A549 (cell line): ENCODE data around the gene EFHD1. TPM values are rescaled to one million over a fixed set of nuclear protein-coding genes. Genes with fewer than 3 reads are reported as not detected.
A peak's percentile ranks its signal among the peaks of the same experiment; 100 is the strongest.

Experiments
- ATAC-seq, 2 experiments: fragments of 200-7000 bp in 1 of 2; fragments of >200 bp in 1 of 2; cut with Nextera tagmentation in 1 of 2; cut with Tn5 transposase in 1 of 2; 3 replicates each; pipeline versions ENCODE4 v1.8.0 to v1.9.1; 2018 to 2020; ENCODE audit warnings: mild to moderate bottlenecking in 1 of 2, moderate library complexity in 1 of 2
- CTCF ChIA-PET: fragments of 300-600 bp; sonication (Branson Sonifier 250); formaldehyde crosslinking; extraction: SDS; loops from one replicate; lab custom pipeline; 2021; ENCODE audit warnings: antibody characterized with exemption, inconsistent platforms; lab: Yijun Ruan, JAX
- POLR2A ChIA-PET: fragments of 350-600 bp; formaldehyde crosslinking; extraction: SDS; loops from one replicate; lab custom pipeline; 2021; ENCODE audit warnings: antibody characterized with exemption, inconsistent platforms; lab: Yijun Ruan, JAX
- DNase-seq, 2 experiments: peaks; one replicate each; pipeline versions ENCODE4 v3.0.0 to v3.0.0-alpha.2; 2011 to 2016; ENCODE audit warnings: low read depth in 1 of 2, low spot score in 1 of 2
- FAIRE-seq: peaks from 2 replicates; lab custom pipeline; 2011; peaks lifted over from hg19 to GRCh38; lab: Jason Lieb, UNC
- H3K27ac ChIP-seq, 2 experiments: fragments of >200 bp; sonication (Bioruptor Twin); formaldehyde crosslinking; 3 replicates each; pipeline ENCODE4 v1.5.1; 2016 to 2017
- H3K4me1 ChIP-seq: fragments of >200 bp; sonication (Bioruptor Twin); formaldehyde crosslinking; 3 replicates; pipeline ENCODE4 v1.6.1; 2016
- H3K4me2 ChIP-seq: fragments of >200 bp; sonication (Bioruptor Twin); formaldehyde crosslinking; 3 replicates; pipeline ENCODE4 v1.6.1; 2016
- H3K4me3 ChIP-seq: fragments of >200 bp; sonication (Bioruptor Twin); formaldehyde crosslinking; 3 replicates; pipeline ENCODE4 v1.5.1; 2016
- H3K9me3 ChIP-seq: fragments of >200 bp; sonication (Bioruptor Twin); formaldehyde crosslinking; 3 replicates; pipeline ENCODE4 v1.6.1; 2016
- ATOH8 ChIP-seq: fragments of 250-450 bp; sonication (Bioruptor Pico); IDR thresholded peaks from 2 replicates; pipeline ENCODE4 v1.5.0; 2020; ENCODE audit warnings: low read depth, mild to moderate bottlenecking, moderate library complexity
- BCL3 ChIP-seq: fragments of >200 bp; sonication (Bioruptor Twin); formaldehyde crosslinking; IDR thresholded peaks from 3 replicates; pipeline ENCODE4 v1.6.1; 2016
- BHLHE40 ChIP-seq: IDR thresholded peaks from 2 replicates; pipeline ENCODE4 v1.6.1; 2012; ENCODE audit warnings: low read depth, low read length, inconsistent platforms
- CTCF ChIP-seq: fragments of >200 bp; sonication (Bioruptor Twin); formaldehyde crosslinking; IDR thresholded peaks from 3 replicates; pipeline ENCODE4 v1.5.1; 2016
- E2F6 ChIP-seq: IDR thresholded peaks from 2 replicates; pipeline ENCODE4 v1.6.1; 2012; ENCODE audit warnings: low read depth, borderline replicate concordance
- EP300 ChIP-seq, 2 experiments: fragments of >200 bp; sonication (Bioruptor Twin); formaldehyde crosslinking; IDR thresholded peaks; 2 replicates in 1 of 2; 3 replicates in 1 of 2; pipeline ENCODE4 v1.6.1; 2016 to 2017
- FOSB ChIP-seq: fragments of 250-450 bp; sonication (Bioruptor Pico); IDR thresholded peaks from 2 replicates; pipeline ENCODE4 v1.5.0; 2020; ENCODE audit warnings: mild to moderate bottlenecking, moderate library complexity
- HOXB5 ChIP-seq: fragments of 250-450 bp; sonication (Bioruptor Pico); IDR thresholded peaks from 2 replicates; pipeline ENCODE4 v1.5.0; 2020; ENCODE audit warnings: mild to moderate bottlenecking, moderate library complexity
- MAFK ChIP-seq: fragments of 450-650 bp; IDR thresholded peaks from 2 replicates; pipeline ENCODE4 v1.6.1; 2014; ENCODE audit not compliant: partially characterized antibody
- MAX ChIP-seq: IDR thresholded peaks from 2 replicates; pipeline ENCODE4 v1.6.1; 2012
- RARB ChIP-seq: fragments of 250-450 bp; sonication (Bioruptor Pico); IDR thresholded peaks from 2 replicates; pipeline ENCODE4 v1.8.0; 2021; ENCODE audit warnings: mild to moderate bottlenecking, moderate library complexity
- RCOR1 ChIP-seq: fragments of 150-350 bp; IDR thresholded peaks from 2 replicates; pipeline ENCODE4 v1.6.1; 2014; ENCODE audit warnings: antibody characterized with exemption, low read length, low read depth
- RFX5 ChIP-seq: fragments of 450-650 bp; IDR thresholded peaks from 2 replicates; pipeline ENCODE4 v1.7.1; 2014; ENCODE audit warnings: antibody characterized with exemption, mild to moderate bottlenecking, moderate library complexity
- SREBF2 ChIP-seq: fragments of 450-650 bp; IDR thresholded peaks from 2 replicates; pipeline ENCODE4 v1.6.1; 2014; ENCODE audit warnings: mild to moderate bottlenecking, moderate library complexity
- ZFP36 ChIP-seq: fragments of 450-650 bp; IDR thresholded peaks from 2 replicates; pipeline ENCODE4 v1.6.1; 2014; ENCODE audit warnings: borderline replicate concordance; ENCODE audit not compliant: partially characterized antibody
- WGBS: methylation state at CpG from one replicate; pipeline ENCODE4 v1.1.6; 2017; ENCODE audit errors: missing lambda C conversion rate; 5-methylcytosine and 5-hydroxymethylcytosine counted together
- polyA plus RNA-seq, 4 experiments: library from polyadenylated mRNA; depleted of rRNA in 3 of 4; stranded (reverse); fragments of >200 nt; fragmentation: RNase III in 1 of 4; extraction: RNeasy Plus Mini Kit Qiagen cat#74134 plus additional on column Dnase treatment in 1 of 4; gene quantifications; 2 replicates in 3 of 4; 3 replicates in 1 of 4; pipeline ENCODE4 v1.2.3, GENCODE V29; 2011 to 2017
- TF ChIP-seq, protein P1 (sequence below): fragments of 150-350 bp; IDR thresholded peaks from 2 replicates; pipeline ENCODE4 v1.6.1; 2014; ENCODE audit warnings: low read depth, mild to moderate bottlenecking, low read length
- TF ChIP-seq, protein P2 (sequence below): fragments of >200 bp; sonication (Bioruptor Twin); formaldehyde crosslinking; IDR thresholded peaks from 2 replicates; pipeline ENCODE4 v1.6.1; 2016

EFHD1 gene
- polyA plus RNA-seq, 2 of the 4 experiments (the other 2 are of a cell fraction) = 1.5 to 2.3 TPM

DNA sequence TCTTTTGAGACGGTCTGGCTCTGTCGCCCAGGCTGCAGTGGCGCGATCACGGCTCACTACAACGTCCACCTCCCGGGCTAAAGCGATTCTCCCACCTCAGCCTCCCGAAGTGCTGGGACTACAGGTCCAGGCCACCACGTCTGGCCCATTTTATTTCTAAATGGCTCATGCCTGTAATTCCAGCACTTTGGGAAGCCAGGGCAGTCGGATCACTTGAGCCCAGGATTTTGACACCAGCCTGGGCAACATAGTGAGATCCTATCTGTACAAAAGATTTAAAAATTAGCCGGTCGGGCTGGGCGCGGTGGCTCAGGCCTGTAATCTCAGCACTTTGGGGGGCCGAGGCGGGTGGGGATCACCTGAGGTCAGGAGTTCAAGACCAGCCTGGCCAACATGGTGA, 26.4 kb upstream of the EFHD1 start:
- FAIRE-seq (no peak), ATAC-seq (no peak), DNase-seq (no peak)
- H3K4me2 ChIP-seq = peak overlapping the region; percentile 71
- H3K4me1 ChIP-seq = 0 out of 3 replicates have a peak, but pooled peaks cover 2% of the 10 kb centered on the region
- no peak overlapping the region for H3K27ac ChIP-seq
- TF ChIP-seq MAX (no peak), SREBF2 (no peak), HOXB5 (CRISPR knock-in tag) (no peak), BCL3 (no peak), ATOH8 (CRISPR knock-in tag) (no peak), E2F6 (no peak), ZFP36 (no peak), RFX5 (no peak), EP300 (IDR thresholded peaks at IDR 0.05) (no peak), BHLHE40 (no peak), MAFK (no peak), CTCF (no peak)
- TF ChIP-seq, protein P1, sequence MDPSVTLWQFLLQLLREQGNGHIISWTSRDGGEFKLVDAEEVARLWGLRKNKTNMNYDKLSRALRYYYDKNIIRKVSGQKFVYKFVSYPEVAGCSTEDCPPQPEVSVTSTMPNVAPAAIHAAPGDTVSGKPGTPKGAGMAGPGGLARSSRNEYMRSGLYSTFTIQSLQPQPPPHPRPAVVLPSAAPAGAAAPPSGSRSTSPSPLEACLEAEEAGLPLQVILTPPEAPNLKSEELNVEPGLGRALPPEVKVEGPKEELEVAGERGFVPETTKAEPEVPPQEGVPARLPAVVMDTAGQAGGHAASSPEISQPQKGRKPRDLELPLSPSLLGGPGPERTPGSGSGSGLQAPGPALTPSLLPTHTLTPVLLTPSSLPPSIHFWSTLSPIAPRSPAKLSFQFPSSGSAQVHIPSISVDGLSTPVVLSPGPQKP = no peak
- no peaks in the 10 kb centered on the region for H3K9me3 ChIP-seq
- ChIA-PET CTCF (interaction anchor here (0.6 to 3.5 kb wide), 4 partner anchors 14 to 625 kb away, joined by 3 to 33 read pairs (median 5); no protein-coding TSS in a partner anchor), POLR2A (interaction anchor here (0.7 kb wide), 1 partner anchor 68 kb away, joined by 3 read pairs; no protein-coding TSS in a partner anchor)
- no peak overlapping the region for H3K4me3 ChIP-seq
- WGBS = 79% methylated on average over 17 of the region's 17 CpGs

DNA sequence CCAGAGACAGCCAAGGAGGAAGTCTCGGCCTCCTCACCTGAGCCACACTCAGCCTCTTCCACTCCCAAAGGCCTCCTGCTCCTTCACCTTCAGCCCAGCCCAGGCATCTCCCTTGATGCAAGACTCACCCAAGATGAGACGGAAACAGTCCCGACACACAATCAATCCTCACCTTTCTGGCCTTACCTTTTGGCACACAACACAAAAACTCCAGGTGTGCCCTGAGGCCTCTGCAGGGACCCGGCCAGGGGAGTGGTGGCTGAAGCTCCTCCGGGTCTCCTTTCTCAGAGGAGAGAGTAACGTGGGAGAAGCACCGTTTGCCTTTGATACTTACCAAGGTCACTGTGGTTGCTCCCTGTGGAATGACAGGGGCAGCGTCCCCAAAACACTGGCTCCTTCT, 23.8 kb upstream of the EFHD1 start:
- Histone ChIP-seq H3K4me1 (0 out of 3 replicates have a peak, but pooled peaks cover 2% of the 10 kb centered on the region), H3K27ac (no peak overlapping the region)
- ChIA-PET POLR2A (no interaction called here), CTCF (interaction anchor here (0.6 to 1.3 kb wide), 3 partner anchors 15 to 59 kb away, joined by 3 to 7 read pairs (median 3); no protein-coding TSS in a partner anchor)
- no peak for DNase-seq
- WGBS = 80% methylated on average over 8 of the region's 8 CpGs
- TF ChIP-seq RFX5 (no peak), FOSB (CRISPR knock-in tag) (no peak), SREBF2 (no peak), BHLHE40 (no peak), RCOR1 (no peak), RARB (CRISPR knock-in tag) (no peak), MAFK (no peak)
- TF ChIP-seq, protein P1 = no peak
- TF ChIP-seq, protein P2, sequence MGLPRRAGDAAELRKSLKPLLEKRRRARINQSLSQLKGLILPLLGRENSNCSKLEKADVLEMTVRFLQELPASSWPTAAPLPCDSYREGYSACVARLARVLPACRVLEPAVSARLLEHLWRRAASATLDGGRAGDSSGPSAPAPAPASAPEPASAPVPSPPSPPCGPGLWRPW = no peak
- TF ChIP-seq, all 56 proteins: peak for 0
- no peak for FAIRE-seq
- ATAC-seq = no peak
- Histone ChIP-seq H3K9me3 (no peaks in the 10 kb centered on the region), H3K4me2 (no peak overlapping the region), H3K4me3 (no peak overlapping the region)
